CD4-positive, CD25-positive, alpha-beta regulatory T cell (primary cell): ENCODE data around the gene CACNB4. TPM values are rescaled to one million over a fixed set of nuclear protein-coding genes. Genes with fewer than 3 reads are reported as not detected.

Experiments
- ATAC-seq, 2 donors: fragments of 150-1000 bp; cut with Tn5 transposase; one replicate each; pipeline ENCODE4 v1.10.0; 2021; ENCODE audit warnings: low read depth in 2 of 2, moderate number of reproducible peaks in 2 of 2, moderate library complexity in 1 of 2
- DNase-seq, 3 donors: peaks; one replicate each; pipeline versions ENCODE4 v3.0.0 to v3.0.0-alpha.2; 2012 to 2022; ENCODE audit warnings: mixed read lengths in 1 of 3
- H3K27ac ChIP-seq: one replicate; pipeline ENCODE4 v1.7.0; 2013; ENCODE audit warnings: mild to moderate bottlenecking, low read length; ENCODE audit not compliant: insufficient read depth, poor library complexity, severe bottlenecking
- H3K27me3 ChIP-seq: one replicate; pipeline ENCODE4 v1.7.0; 2013; ENCODE audit warnings: low read length; ENCODE audit not compliant: control insufficient read depth, insufficient read depth
- H3K36me3 ChIP-seq: one replicate; pipeline ENCODE4 v1.7.0; 2013; ENCODE audit warnings: mild to moderate bottlenecking, low read length, moderate library complexity; ENCODE audit not compliant: control insufficient read depth, insufficient read depth
- H3K4me1 ChIP-seq: 2 replicates; pipeline ENCODE4 v1.7.0; 2013; ENCODE audit warnings: mild to moderate bottlenecking, low read length; ENCODE audit not compliant: insufficient read depth, control insufficient read depth, poor library complexity, severe bottlenecking
- H3K4me3 ChIP-seq: one replicate; pipeline ENCODE4 v1.7.0; 2013; ENCODE audit warnings: low read depth, mild to moderate bottlenecking, low read length, moderate library complexity
- H3K9me3 ChIP-seq, 2 experiments: 1 replicate in 1 of 2; 2 replicates in 1 of 2; pipeline ENCODE4 v1.7.0; 2013; ENCODE audit warnings: low read length in 2 of 2, mild to moderate bottlenecking in 1 of 2, moderate library complexity in 1 of 2; ENCODE audit not compliant: control insufficient read depth in 2 of 2
- H3K27ac Mint-ChIP-seq, 3 donors: one replicate each; pipeline ENCODE4 v1.8.0; 2020 to 2022; ENCODE audit warnings: mild to moderate bottlenecking in 3 of 3, mixed read lengths in 3 of 3, moderate library complexity in 2 of 3
- H3K27me3 Mint-ChIP-seq: one replicate; pipeline ENCODE4 v1.8.0; 2022; ENCODE audit warnings: mild to moderate bottlenecking, mixed read lengths
- H3K36me3 Mint-ChIP-seq: one replicate; pipeline ENCODE4 v1.8.0; 2020; ENCODE audit warnings: mixed read lengths
- H3K4me1 Mint-ChIP-seq, 4 donors: one replicate each; pipeline ENCODE4 v1.8.0; 2020 to 2022; ENCODE audit warnings: mixed read lengths in 4 of 4, mild to moderate bottlenecking in 1 of 4
- H3K4me3 Mint-ChIP-seq, 4 donors: one replicate each; pipeline ENCODE4 v1.8.0; 2020 to 2022; ENCODE audit warnings: mild to moderate bottlenecking in 4 of 4, mixed read lengths in 4 of 4, moderate library complexity in 3 of 4
- H3K9me3 Mint-ChIP-seq, 7 donors: one replicate each; pipeline ENCODE4 v1.8.0; 2020 to 2022; ENCODE audit warnings: mixed read lengths in 7 of 7, mild to moderate bottlenecking in 3 of 7, moderate library complexity in 2 of 7
- polyA plus RNA-seq, 4 donors: library from polyadenylated mRNA; unstranded; fragments of 300-500 nt; fragmentation: Illumina TruSeq; gene quantifications; one replicate each; pipeline ENCODE4 v1.2.3, GENCODE V29; 2021
- total RNA-seq: library from RNA; stranded (reverse); gene quantifications from one replicate; pipeline ENCODE4 v1.2.3, GENCODE V29; 2022

CACNB4 gene
- total and polyA plus RNA-seq, 5 donors from 2014 or later, result 0.30 TPM; not detected in 4

- H3K27ac Mint-ChIP-seq, result no peak overlapping the region
- Histone ChIP-seq H3K9me3 (no peaks in the 10 kb centered on the region), H3K27me3 (no peaks in the 10 kb centered on the region), H3K4me3 (no peak overlapping the region), H3K27ac (no peak overlapping the region), H3K36me3 (no peaks in the 10 kb centered on the region), H3K4me1 (no peaks in the 10 kb centered on the region)
- DNase-seq (no peak), ATAC-seq (no peak)
- no peak overlapping the region for H3K4me3 Mint-ChIP-seq
- H3K36me3 Mint-ChIP-seq, result no peaks in the 10 kb centered on the region
- H3K27me3 Mint-ChIP-seq, result peaks cover 12% of the 10 kb centered on the region
- no peaks in the 10 kb centered on the region for H3K4me1 Mint-ChIP-seq
- peaks cover 0 to 3% (median 0%) of the 10 kb centered on the region in 7 donors for H3K9me3 Mint-ChIP-seq
Measured at GRCh38 chr2:152086231-152086630, 12.6 kb downstream of the CACNB4 start.

GRCh38 chr2:152084076-152084475 is 14.8 kb downstream of the CACNB4 start:
- no peaks in the 10 kb centered on the region for H3K4me1 ChIP-seq
- no peaks in the 10 kb centered on the region for H3K27me3 ChIP-seq
- Mint-ChIP-seq H3K27me3 (peaks cover 8% of the 10 kb centered on the region), H3K4me3 (no peak overlapping the region), H3K4me1 (no peaks in the 10 kb centered on the region), H3K27ac (no peak overlapping the region), H3K9me3 (peaks cover 0 to 3% (median 0%) of the 10 kb centered on the region in 7 donors), H3K36me3 (no peaks in the 10 kb centered on the region)
- H3K27ac ChIP-seq, result no peak overlapping the region
- H3K4me3 ChIP-seq, result no peak overlapping the region
- no peaks in the 10 kb centered on the region for H3K36me3 ChIP-seq
- DNase-seq, result no peak
- no peaks in the 10 kb centered on the region for H3K9me3 ChIP-seq
- ATAC-seq, result no peak

GRCh38 chr2:152083202-152083875 is 15.5 kb downstream of the CACNB4 start:
- no peak for DNase-seq
- Mint-ChIP-seq H3K27ac (no peak overlapping the region), H3K4me1 (no peaks in the 10 kb centered on the region), H3K4me3 (no peak overlapping the region), H3K27me3 (peaks cover 4% of the 10 kb centered on the region), H3K36me3 (no peaks in the 10 kb centered on the region), H3K9me3 (peaks cover 0 to 3% (median 0%) of the 10 kb centered on the region in 7 donors)
- ATAC-seq, result no peak
- Histone ChIP-seq H3K4me3 (no peak overlapping the region), H3K36me3 (no peaks in the 10 kb centered on the region), H3K27me3 (no peaks in the 10 kb centered on the region), H3K9me3 (no peaks in the 10 kb centered on the region), H3K4me1 (no peaks in the 10 kb centered on the region), H3K27ac (no peak overlapping the region)

GRCh38 chr2:152078662-152079061 is 20.2 kb downstream of the CACNB4 start:
- H3K4me1 Mint-ChIP-seq, result no peaks in the 10 kb centered on the region
- H3K27ac Mint-ChIP-seq, result no peak overlapping the region

GRCh38 chr2:152078023-152078422 is 20.8 kb downstream of the CACNB4 start:
- no peaks in the 10 kb centered on the region for H3K4me1 Mint-ChIP-seq
- peaks cover 0 to 2% (median 0%) of the 10 kb centered on the region in 7 donors for H3K9me3 Mint-ChIP-seq
- ATAC-seq, result no peak
- DNase-seq, result no peak
- H3K27me3 Mint-ChIP-seq, result peaks cover 4% of the 10 kb centered on the region
- Histone ChIP-seq H3K4me1 (no peaks in the 10 kb centered on the region), H3K36me3 (no peaks in the 10 kb centered on the region), H3K27ac (no peak overlapping the region), H3K9me3 (no peaks in the 10 kb centered on the region), H3K27me3 (no peaks in the 10 kb centered on the region), H3K4me3 (no peak overlapping the region)
- no peak overlapping the region for H3K27ac Mint-ChIP-seq
- no peaks in the 10 kb centered on the region for H3K36me3 Mint-ChIP-seq
- H3K4me3 Mint-ChIP-seq, result no peak overlapping the region

More at GRCh38 chr2:152078662-152079061, 20.2 kb downstream of the CACNB4 start:
- Histone ChIP-seq H3K27me3 (no peaks in the 10 kb centered on the region), H3K27ac (no peak overlapping the region), H3K4me3 (no peak overlapping the region), H3K4me1 (no peaks in the 10 kb centered on the region), H3K9me3 (no peaks in the 10 kb centered on the region), H3K36me3 (no peaks in the 10 kb centered on the region)
- DNase-seq (no peak), ATAC-seq (no peak)
- Mint-ChIP-seq H3K9me3 (peaks cover 0 to 2% (median 0%) of the 10 kb centered on the region in 7 donors), H3K27me3 (peaks cover 4% of the 10 kb centered on the region), H3K4me3 (no peak overlapping the region), H3K36me3 (no peaks in the 10 kb centered on the region)

- Mint-ChIP-seq H3K36me3 (no peaks in the 10 kb centered on the region), H3K27me3 (peaks cover 4% of the 10 kb centered on the region), H3K4me1 (no peaks in the 10 kb centered on the region), H3K4me3 (no peak overlapping the region), H3K9me3 (peaks cover 0 to 2% (median 0%) of the 10 kb centered on the region in 7 donors), H3K27ac (no peak overlapping the region)
- ATAC-seq (no peak), DNase-seq (no peak)
- H3K27ac ChIP-seq, result no peak overlapping the region
- no peaks in the 10 kb centered on the region for H3K36me3 ChIP-seq
- no peak overlapping the region for H3K4me3 ChIP-seq
- no peaks in the 10 kb centered on the region for H3K27me3 ChIP-seq
- H3K4me1 ChIP-seq, result no peaks in the 10 kb centered on the region
- H3K9me3 ChIP-seq, result no peaks in the 10 kb centered on the region
Measured at GRCh38 chr2:152075461-152076050, 23.3 kb downstream of the CACNB4 start.

GRCh38 chr2:152072011-152072410 is 26.8 kb downstream of the CACNB4 start:
- no peaks in the 10 kb centered on the region for H3K36me3 ChIP-seq
- H3K4me1 ChIP-seq, result no peaks in the 10 kb centered on the region
- H3K27ac ChIP-seq, result no peak overlapping the region
- Mint-ChIP-seq H3K4me1 (no peaks in the 10 kb centered on the region), H3K27ac (no peak overlapping the region), H3K27me3 (peaks cover 8% of the 10 kb centered on the region), H3K4me3 (no peak overlapping the region), H3K9me3 (no peaks in the 10 kb centered on the region), H3K36me3 (no peaks in the 10 kb centered on the region)
- DNase-seq (no peak), ATAC-seq (no peak)
- H3K27me3 ChIP-seq, result no peaks in the 10 kb centered on the region
- no peak overlapping the region for H3K4me3 ChIP-seq
- no peaks in the 10 kb centered on the region for H3K9me3 ChIP-seq

GRCh38 chr2:152071518-152071917 is 27.3 kb downstream of the CACNB4 start:
- no peak overlapping the region for H3K4me3 ChIP-seq
- H3K27ac ChIP-seq, result no peak overlapping the region
- no peaks in the 10 kb centered on the region for H3K9me3 ChIP-seq
- ATAC-seq (no peak), DNase-seq (no peak)
- Mint-ChIP-seq H3K27me3 (peaks cover 8% of the 10 kb centered on the region), H3K36me3 (no peaks in the 10 kb centered on the region), H3K27ac (no peak overlapping the region), H3K4me1 (no peaks in the 10 kb centered on the region), H3K9me3 (no peaks in the 10 kb centered on the region), H3K4me3 (no peak overlapping the region)
- H3K36me3 ChIP-seq, result no peaks in the 10 kb centered on the region
- H3K4me1 ChIP-seq, result no peaks in the 10 kb centered on the region
- H3K27me3 ChIP-seq, result no peaks in the 10 kb centered on the region
